GM12874 (cell line): Measurements from ENCODE around the gene ONECUT1.

Experiments
- CTCF ChIP-seq: IDR thresholded peaks from 2 replicates; pipeline ENCODE4 v1.5.1; 2011; ENCODE audit warnings: low read depth, mild to moderate bottlenecking, control low read depth, low read length, moderate library complexity; ENCODE audit not compliant: insufficient read depth

Gene ONECUT1

GRCh38 chr15:52783191-52783829, 6.8 kb downstream of the ONECUT1 start:
- TF ChIP-seq CTCF = no peak

GRCh38 chr15:52782514-52782913, 7.6 kb downstream of the ONECUT1 start:
- TF ChIP-seq CTCF = no peak

DNA sequence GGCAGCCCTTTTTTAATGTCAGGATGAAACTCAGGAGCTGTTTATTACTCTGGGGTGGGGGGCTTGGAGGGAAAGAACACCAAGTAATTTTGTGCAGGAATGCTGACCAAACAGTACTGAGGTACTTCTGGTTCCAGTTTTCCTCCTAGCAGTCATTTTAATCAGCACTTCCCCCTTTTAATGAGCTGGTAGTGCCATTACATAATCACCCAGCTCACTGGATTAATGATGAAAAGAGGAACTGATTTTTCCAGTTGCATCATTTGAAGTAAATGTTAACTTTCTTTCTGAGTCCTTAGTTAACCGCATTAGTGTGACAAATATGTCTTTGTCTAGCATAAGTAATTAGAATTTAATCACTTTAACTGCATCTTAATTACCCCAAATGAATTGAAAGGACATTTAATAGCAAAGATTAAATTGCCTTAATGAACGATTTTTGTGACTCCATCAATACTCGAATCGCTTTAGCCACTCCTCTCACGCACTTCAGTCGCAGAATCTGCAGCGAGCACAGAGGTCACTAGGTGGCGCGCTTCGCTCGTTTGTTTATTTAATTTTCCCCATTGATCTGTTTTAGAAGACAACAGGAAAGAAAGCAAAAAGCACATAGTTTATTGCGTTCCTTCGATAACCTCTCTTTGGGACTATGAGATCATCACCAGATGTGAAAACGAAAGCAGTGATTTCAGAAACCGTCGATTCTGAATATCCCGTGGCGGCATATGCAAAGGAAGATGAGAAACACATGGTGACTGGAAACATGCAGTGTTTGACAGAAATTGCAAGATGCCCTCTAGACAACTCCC, 9.8 kb downstream of the ONECUT1 start:
- peak; percentile 70 for TF ChIP-seq CTCF

DNA sequence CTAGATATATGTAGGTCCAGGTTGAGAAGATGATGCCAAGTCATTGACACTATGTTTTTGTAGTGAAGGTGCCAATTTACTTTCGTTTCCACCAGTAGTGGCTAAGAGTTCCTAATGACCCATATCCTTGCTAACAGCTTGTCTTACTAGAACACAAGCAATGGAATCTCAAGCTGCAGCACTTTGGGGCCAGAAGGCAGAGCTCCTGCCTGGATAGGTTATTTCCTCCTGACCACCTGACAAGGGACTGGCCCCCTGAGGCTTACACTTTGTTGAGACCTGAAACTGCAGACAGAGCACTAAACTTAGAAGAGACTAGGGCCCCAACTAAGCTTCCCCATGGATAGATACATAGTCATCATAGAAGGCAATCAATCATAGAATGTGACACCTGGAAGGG, 11.7 kb downstream of the ONECUT1 start:
- TF ChIP-seq CTCF = no peak

DNA sequence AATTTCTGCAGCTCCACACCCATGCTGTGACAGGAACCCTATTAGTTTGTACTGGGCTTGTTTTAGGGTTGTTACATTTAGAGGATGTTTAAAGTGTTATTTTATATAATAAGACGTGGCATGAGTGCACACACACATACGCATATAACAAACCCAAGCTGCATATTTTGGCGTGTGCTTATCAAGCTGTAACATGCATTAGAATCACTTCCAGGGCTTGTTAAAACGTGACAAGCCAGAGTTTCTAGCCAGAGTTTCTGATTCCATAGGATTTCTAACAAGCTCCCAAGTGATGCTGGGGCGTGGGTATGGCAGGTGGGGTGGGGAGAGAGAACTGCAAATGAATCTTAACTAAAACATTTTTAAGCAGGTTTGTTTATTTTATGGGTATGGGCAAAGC, 17.4 kb downstream of the ONECUT1 start:
- no peak for TF ChIP-seq CTCF

DNA sequence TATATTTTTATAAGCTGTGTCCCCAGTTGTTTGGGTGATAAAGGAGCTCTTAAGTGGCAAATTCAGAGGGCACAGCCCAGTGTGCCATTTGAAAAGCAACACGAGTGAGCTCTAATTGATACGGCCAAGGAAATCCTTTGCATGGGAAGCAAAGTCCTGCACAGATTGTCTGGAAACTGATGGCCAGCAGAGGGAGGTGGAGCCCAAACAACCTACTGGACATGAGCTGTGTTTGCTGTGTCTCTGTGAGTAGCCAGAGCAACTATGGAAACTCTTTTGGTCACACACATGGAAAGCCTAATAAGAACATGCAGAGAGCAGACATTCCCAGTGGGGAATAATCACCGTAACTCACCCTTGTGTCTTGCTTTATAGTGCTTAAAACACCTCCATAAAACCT, 24.4 kb downstream of the ONECUT1 start:
- TF ChIP-seq CTCF = no peak

DNA sequence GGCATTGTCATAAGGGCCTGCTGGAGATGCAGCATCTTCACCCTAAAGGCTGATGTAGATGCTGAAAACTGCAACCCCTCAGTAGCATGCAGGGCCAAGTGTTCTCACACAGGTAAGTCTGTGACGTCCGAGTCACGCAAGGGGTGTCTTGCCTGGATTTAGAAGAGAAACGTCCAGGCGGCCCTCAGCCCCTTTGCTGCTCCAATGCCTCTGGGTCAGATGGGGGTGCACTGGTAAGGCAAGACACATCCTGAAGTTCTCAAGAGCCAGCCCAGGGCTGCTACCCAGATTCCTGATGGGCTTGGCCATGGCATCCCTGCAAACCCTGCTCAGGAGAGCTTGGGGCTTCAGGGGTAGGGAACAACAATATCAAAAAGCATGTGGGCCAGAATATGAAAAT, 25.4 kb downstream of the ONECUT1 start:
- TF ChIP-seq CTCF = no peak
